ENCODE data around the gene STXBP5.

The STXBP5 gene

DNA sequence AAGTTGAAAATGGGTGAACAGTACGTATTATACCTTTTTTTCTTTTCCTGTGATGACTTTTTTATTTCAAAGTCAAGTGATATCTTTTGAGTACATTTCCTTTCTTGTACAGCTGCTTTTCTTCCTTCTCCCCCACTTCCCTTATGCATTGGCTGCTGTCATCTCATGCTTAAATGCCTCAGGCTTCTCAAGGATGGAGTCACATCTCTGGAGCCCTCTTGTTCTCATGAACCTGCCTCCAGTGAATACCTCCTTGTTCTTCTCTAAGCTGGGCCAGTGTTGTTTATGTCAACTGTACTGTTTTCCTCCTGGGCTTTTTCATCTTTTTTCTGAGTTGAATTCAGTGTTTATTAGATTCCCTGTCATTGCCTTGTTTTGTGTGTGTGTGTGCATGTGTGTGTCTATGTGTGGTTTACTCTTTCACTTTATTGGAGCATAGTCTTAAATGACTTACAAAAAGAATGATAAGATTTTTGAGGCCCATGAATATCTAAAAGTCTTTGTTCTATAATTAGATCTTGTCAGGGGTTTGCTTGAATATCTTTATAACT is 23.6 kb downstream of the STXBP5 start:
- Histone ChIP-seq H3K14ac (ENCODE audit: low read length in 2 of 2) (no peak overlapping the region), H3K4me2 (ENCODE audit: low read length, poor library complexity, severe bottlenecking) (no peak overlapping the region), H3K36me3 (ENCODE audit: control insufficient read depth in 1 of 2, insufficient read depth in 2 of 2, low read depth in 1 of 2, low read length in 2 of 2) (peaks cover 3 to 32% of the 10 kb centered on the region in 2 experiments), H3K23ac (ENCODE audit: low read length in 2 of 2) (no peak overlapping the region), H4K91ac (ENCODE audit: low read length) (no peak overlapping the region), H3K27me3 (ENCODE audit: control insufficient read depth in 1 of 2, insufficient read depth in 1 of 2, low read length in 2 of 2) (no peaks in the 10 kb centered on the region), H3K18ac (ENCODE audit: low read depth in 1 of 2, low read length in 2 of 2) (no peak overlapping the region), H3K4ac (ENCODE audit: low read depth in 1 of 2, low read length in 2 of 2) (no peak overlapping the region), H2BK12ac (ENCODE audit: low read length in 2 of 2) (no peak overlapping the region), H2BK120ac (ENCODE audit: low read depth, low read length) (no peak overlapping the region), H2BK15ac (ENCODE audit: low read depth, poor library complexity, severe bottlenecking) (no peak overlapping the region), H3K79me1 (replicated peaks; ENCODE audit: low read length, poor library complexity, severe bottlenecking) (peaks cover 15% of the 10 kb centered on the region), H2AFZ (ENCODE audit: low read depth, low read length) (no peak overlapping the region), H4K8ac (ENCODE audit: low read length) (no peak overlapping the region), H3K4me1 (ENCODE audit: control insufficient read depth, insufficient read depth, low read depth, low read length) (no peaks in the 10 kb centered on the region), H3K9me3 (ENCODE audit: control insufficient read depth, low read length) (no peaks in the 10 kb centered on the region), H2BK5ac (ENCODE audit: low read depth, low read length, poor library complexity, severe bottlenecking) (no peak overlapping the region), H3K27ac (ENCODE audit: low read length, poor library complexity, severe bottlenecking) (no peak overlapping the region), H3K4me3 (ENCODE audit: insufficient read depth in 1 of 2, low read depth in 1 of 2, low read length in 2 of 2) (no peak overlapping the region), H3K9ac (ENCODE audit: low read length) (no peak overlapping the region), H2AK5ac (ENCODE audit: low read length, severe bottlenecking) (no peak overlapping the region)
- peak; percentile 25 for DNase-seq
- WGBS, result no CpG with 5 or more reads among the region's 1 CpG

DNA sequence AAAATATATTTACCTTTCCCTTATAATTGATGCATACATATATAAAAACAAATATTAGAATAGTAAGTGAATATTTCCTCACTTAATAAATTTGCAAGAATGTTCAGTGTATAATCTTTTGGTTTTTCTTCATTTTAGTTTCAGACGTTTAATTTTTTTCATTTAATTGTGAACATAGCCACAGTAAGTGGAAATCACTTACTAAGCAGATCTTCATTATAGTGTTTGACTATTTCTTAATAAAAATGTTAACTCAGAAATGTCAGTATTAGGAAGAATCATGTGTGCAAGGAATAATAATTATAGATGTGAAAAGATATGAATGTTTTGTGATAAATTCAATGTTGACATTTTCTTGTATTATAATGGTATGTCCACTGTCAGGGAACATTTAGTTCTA is 27.4 kb downstream of the STXBP5 start:
- Histone ChIP-seq H3K9ac (ENCODE audit: low read length) (no peak overlapping the region), H2BK120ac (ENCODE audit: low read depth, low read length) (no peak overlapping the region), H4K91ac (ENCODE audit: low read length) (no peak overlapping the region), H2BK15ac (ENCODE audit: low read depth, poor library complexity, severe bottlenecking) (no peak overlapping the region), H3K4me3 (ENCODE audit: insufficient read depth in 1 of 2, low read depth in 1 of 2, low read length in 2 of 2) (no peak overlapping the region), H2AK5ac (ENCODE audit: low read length, severe bottlenecking) (no peak overlapping the region), H3K4me1 (ENCODE audit: control insufficient read depth, insufficient read depth, low read depth, low read length) (no peaks in the 10 kb centered on the region), H3K27ac (ENCODE audit: low read length, poor library complexity, severe bottlenecking) (no peak overlapping the region), H3K18ac (ENCODE audit: low read depth in 1 of 2, low read length in 2 of 2) (no peak overlapping the region), H2AFZ (ENCODE audit: low read depth, low read length) (no peak overlapping the region), H3K9me3 (ENCODE audit: control insufficient read depth, low read length) (no peaks in the 10 kb centered on the region), H3K4me2 (ENCODE audit: low read length, poor library complexity, severe bottlenecking) (no peak overlapping the region), H4K8ac (ENCODE audit: low read length) (no peak overlapping the region), H2BK12ac (ENCODE audit: low read length in 2 of 2) (no peak overlapping the region), H3K36me3 (ENCODE audit: control insufficient read depth in 1 of 2, insufficient read depth in 2 of 2, low read depth in 1 of 2, low read length in 2 of 2) (peaks cover 0 to 23% of the 10 kb centered on the region in 2 experiments), H3K4ac (ENCODE audit: low read depth in 1 of 2, low read length in 2 of 2) (no peak overlapping the region), H2BK5ac (ENCODE audit: low read depth, low read length, poor library complexity, severe bottlenecking) (no peak overlapping the region), H3K14ac (ENCODE audit: low read length in 2 of 2) (no peak overlapping the region), H3K27me3 (ENCODE audit: control insufficient read depth in 1 of 2, insufficient read depth in 1 of 2, low read length in 2 of 2) (no peaks in the 10 kb centered on the region), H3K79me1 (replicated peaks; ENCODE audit: low read length, poor library complexity, severe bottlenecking) (peaks cover 8% of the 10 kb centered on the region), H3K23ac (ENCODE audit: low read length in 2 of 2) (no peak overlapping the region)
- no CpG with 5 or more reads among the region's 1 CpG for WGBS
- no peak for DNase-seq

DNA sequence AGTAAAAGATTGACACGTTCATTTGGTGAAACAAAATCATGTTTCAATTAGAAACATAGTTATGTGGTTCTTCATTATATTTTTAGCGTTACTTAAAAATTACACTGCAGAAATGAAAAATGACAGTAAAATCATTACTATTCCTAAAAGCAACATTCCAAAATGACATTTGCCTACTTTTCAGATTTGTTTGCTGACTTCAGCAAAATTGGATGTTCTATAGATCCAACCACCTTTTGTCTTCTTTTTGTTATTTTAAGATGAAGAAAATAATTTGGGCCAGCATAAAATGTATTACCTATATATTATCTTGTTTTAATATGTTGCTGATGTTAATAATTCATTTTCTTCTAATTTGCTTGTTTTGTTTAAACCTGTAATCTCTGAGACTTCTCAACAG is 30.5 kb downstream of the STXBP5 start:
- Histone ChIP-seq H3K23ac (ENCODE audit: low read length in 2 of 2) (no peak overlapping the region), H2BK15ac (ENCODE audit: low read depth, poor library complexity, severe bottlenecking) (no peak overlapping the region), H2AK5ac (ENCODE audit: low read length, severe bottlenecking) (no peak overlapping the region), H2BK5ac (ENCODE audit: low read depth, low read length, poor library complexity, severe bottlenecking) (no peak overlapping the region), H3K4me1 (ENCODE audit: control insufficient read depth, insufficient read depth, low read depth, low read length) (peaks cover 2% of the 10 kb centered on the region), H2BK12ac (ENCODE audit: low read length in 2 of 2) (no peak overlapping the region), H3K4me3 (ENCODE audit: insufficient read depth in 1 of 2, low read depth in 1 of 2, low read length in 2 of 2) (no peak overlapping the region), H4K91ac (ENCODE audit: low read length) (no peak overlapping the region), H2AFZ (ENCODE audit: low read depth, low read length) (no peak overlapping the region), H3K4ac (ENCODE audit: low read depth in 1 of 2, low read length in 2 of 2) (no peak overlapping the region), H3K18ac (ENCODE audit: low read depth in 1 of 2, low read length in 2 of 2) (no peak overlapping the region), H3K9me3 (ENCODE audit: control insufficient read depth, low read length) (no peaks in the 10 kb centered on the region), H3K36me3 (ENCODE audit: control insufficient read depth in 1 of 2, insufficient read depth in 2 of 2, low read depth in 1 of 2, low read length in 2 of 2) (peaks cover 3 to 45% of the 10 kb centered on the region in 2 experiments), H3K27ac (ENCODE audit: low read length, poor library complexity, severe bottlenecking) (no peak overlapping the region), H3K9ac (ENCODE audit: low read length) (no peak overlapping the region), H4K8ac (ENCODE audit: low read length) (no peak overlapping the region), H2BK120ac (ENCODE audit: low read depth, low read length) (no peak overlapping the region), H3K27me3 (ENCODE audit: control insufficient read depth in 1 of 2, insufficient read depth in 1 of 2, low read length in 2 of 2) (no peaks in the 10 kb centered on the region), H3K4me2 (ENCODE audit: low read length, poor library complexity, severe bottlenecking) (no peak overlapping the region), H3K14ac (ENCODE audit: low read length in 2 of 2) (no peak overlapping the region), H3K79me1 (replicated peaks; ENCODE audit: low read length, poor library complexity, severe bottlenecking) (peaks cover 7% of the 10 kb centered on the region)
- no peak for DNase-seq
- no CpG with 5 or more reads among the region's 2 CpGs for WGBS

DNA sequence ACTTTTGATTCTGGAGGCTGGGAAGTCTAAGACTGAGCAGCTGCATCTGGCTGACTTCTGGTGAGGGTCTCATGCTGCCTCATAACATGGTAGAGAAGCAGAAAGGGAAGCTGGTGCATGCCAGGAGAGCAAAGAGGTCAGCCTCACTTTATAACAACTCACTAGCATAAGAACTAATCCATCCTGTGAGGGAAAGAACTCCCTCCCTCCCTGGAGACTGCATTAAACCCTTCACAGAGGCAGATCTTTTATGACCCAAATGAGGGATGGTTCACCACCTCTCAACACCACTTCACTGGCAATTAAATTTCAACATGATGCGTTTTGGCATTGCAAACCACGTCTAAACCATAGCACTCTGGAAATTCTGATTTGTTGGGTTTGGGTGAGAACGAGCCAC is 33.9 kb downstream of the STXBP5 start:
- no peak overlapping the region for H3K14ac ChIP-seq (ENCODE audit: low read length in 2 of 2)
- H2BK15ac ChIP-seq (ENCODE audit: low read depth, poor library complexity, severe bottlenecking), result no peak overlapping the region
- no peak overlapping the region for H2AFZ ChIP-seq (ENCODE audit: low read depth, low read length)
- H3K9ac ChIP-seq (ENCODE audit: low read length), result no peak overlapping the region
- H2BK12ac ChIP-seq (ENCODE audit: low read length in 2 of 2), result no peak overlapping the region
- H3K27me3 ChIP-seq (ENCODE audit: control insufficient read depth in 1 of 2, insufficient read depth in 1 of 2, low read length in 2 of 2), result no peaks in the 10 kb centered on the region
- H3K27ac ChIP-seq (ENCODE audit: low read length, poor library complexity, severe bottlenecking), result peak overlapping the region; percentile 29
- peaks cover 3 to 72% of the 10 kb centered on the region in 2 experiments for H3K36me3 ChIP-seq (ENCODE audit: control insufficient read depth in 1 of 2, insufficient read depth in 2 of 2, low read depth in 1 of 2, low read length in 2 of 2)
- WGBS, result no CpG with 5 or more reads among the region's 3 CpGs
- H2BK120ac ChIP-seq (ENCODE audit: low read depth, low read length), result no peak overlapping the region
- H3K4me1 ChIP-seq (ENCODE audit: control insufficient read depth, insufficient read depth, low read depth, low read length), result peaks cover 2% of the 10 kb centered on the region
- peak overlapping the region; percentile 22 for H2AK5ac ChIP-seq (ENCODE audit: low read length, severe bottlenecking)
- H4K91ac ChIP-seq (ENCODE audit: low read length), result no peak overlapping the region
- peaks cover 8% of the 10 kb centered on the region for H3K79me1 ChIP-seq (replicated peaks; ENCODE audit: low read length, poor library complexity, severe bottlenecking)
- H3K4me2 ChIP-seq (ENCODE audit: low read length, poor library complexity, severe bottlenecking), result no peak overlapping the region
- no peak overlapping the region for H3K18ac ChIP-seq (ENCODE audit: low read depth in 1 of 2, low read length in 2 of 2)
- H3K4me3 ChIP-seq (ENCODE audit: insufficient read depth in 1 of 2, low read depth in 1 of 2, low read length in 2 of 2), result no peak overlapping the region
- H3K4ac ChIP-seq (ENCODE audit: low read depth in 1 of 2, low read length in 2 of 2), result no peak overlapping the region
- H3K23ac ChIP-seq (ENCODE audit: low read length in 2 of 2), result no peak overlapping the region
- H2BK5ac ChIP-seq (ENCODE audit: low read depth, low read length, poor library complexity, severe bottlenecking), result no peak overlapping the region
- H3K9me3 ChIP-seq (ENCODE audit: control insufficient read depth, low read length), result no peaks in the 10 kb centered on the region
- no peak for DNase-seq
- H4K8ac ChIP-seq (ENCODE audit: low read length), result no peak overlapping the region
